Caco-2 (cell line): ENCODE measurements around the gene MPHOSPH8. TPM values are rescaled to one million over a fixed set of nuclear protein-coding genes. Genes with fewer than 3 reads are reported as not detected.
"Not testable (repeated sequence)": the region's sequence is repeated elsewhere in the genome, so short reads cannot be mapped to it uniquely, and the experiment has no call there.

Source experiments
- BruUV-seq: library from RNA; stranded (reverse); fragments of 400-500 nt; replicated peaks from 2 replicates; lab custom pipeline; 2021; lab: Mats Ljungman, UMichigan
- CTCF ChIA-PET: fragments of 300-600 bp; sonication (Branson Sonifier 250); formaldehyde crosslinking; loops from one replicate; lab custom pipeline; 2022; ENCODE audit warnings: antibody characterized with exemption; lab: Charles Lee
- POLR2A ChIA-PET: fragments of 300-600 bp; sonication (Branson Sonifier 250); formaldehyde crosslinking; loops from one replicate; lab custom pipeline; 2022; ENCODE audit warnings: antibody characterized with exemption; lab: Charles Lee
- DNase-seq, 2 experiments: peaks; one replicate each; pipeline versions ENCODE4 v3.0.0 to v3.0.0-alpha.2; 2020 to 2022
- H3K27me3 ChIP-seq: replicated peaks from 2 replicates; pipeline ENCODE4 v1.6.0; 2011; ENCODE audit warnings: low read length; ENCODE audit not compliant: control insufficient read depth, insufficient read depth
- H3K36me3 ChIP-seq: 2 replicates; pipeline ENCODE4 v1.5.1; 2011; ENCODE audit warnings: low read length; ENCODE audit not compliant: control insufficient read depth, insufficient read depth
- H3K4me1 ChIP-seq: fragments of 250-450 bp; sonication (Bioruptor Pico); 2 replicates; pipeline ENCODE4 v1.5.1; 2020; ENCODE audit warnings: mild to moderate bottlenecking
- H3K4me3 ChIP-seq: 2 replicates; pipeline ENCODE4 v1.5.1; 2011; ENCODE audit warnings: low read depth, mild to moderate bottlenecking, control low read depth, low read length
- H3K9me3 ChIP-seq: fragments of 250-450 bp; sonication (Bioruptor Pico); 2 replicates; pipeline ENCODE4 v1.5.1; 2020; ENCODE audit warnings: mild to moderate bottlenecking, moderate library complexity
- H3K27ac Mint-ChIP-seq: one replicate; pipeline ENCODE4 v1.8.0; 2022; ENCODE audit warnings: mixed read lengths; ENCODE audit not compliant: unreplicated experiment
- H3K27me3 Mint-ChIP-seq: one replicate; pipeline ENCODE4 v1.8.0; 2022; ENCODE audit warnings: mixed read lengths; ENCODE audit not compliant: insufficient read depth, unreplicated experiment
- H3K36me3 Mint-ChIP-seq: one replicate; pipeline ENCODE4 v1.8.0; 2022; ENCODE audit warnings: mild to moderate bottlenecking, mixed read lengths; ENCODE audit not compliant: insufficient read depth, unreplicated experiment
- H3K4me1 Mint-ChIP-seq: one replicate; pipeline ENCODE4 v1.8.0; 2022; ENCODE audit warnings: low read depth, mixed read lengths; ENCODE audit not compliant: unreplicated experiment
- H3K4me3 Mint-ChIP-seq: one replicate; pipeline ENCODE4 v1.8.0; 2022; ENCODE audit warnings: mild to moderate bottlenecking, moderate library complexity, mixed read lengths; ENCODE audit not compliant: unreplicated experiment
- H3K9me3 Mint-ChIP-seq: one replicate; pipeline ENCODE4 v1.8.0; 2022; ENCODE audit warnings: mixed read lengths; ENCODE audit not compliant: unreplicated experiment
- intact Hi-C: fragments of 100-400 bp; cut with micrococcal nuclease; formaldehyde crosslinking; loops from one replicate; pipeline ENCODE4 v1.10.0; 2022; ENCODE audit not compliant: unreplicated experiment
- total RNA-seq: library from RNA; stranded (reverse); gene quantifications from 2 replicates; pipeline ENCODE4 v1.2.3, GENCODE V29; 2022
- TF ChIP-seq, protein P1 (sequence below), 2 experiments: fragments of 200-600 bp in 1 of 2; IDR thresholded peaks; 1 replicate in 1 of 2; 2 replicates in 1 of 2; pipeline versions ENCODE4 v1.5.1 to v1.8.0; 2011 to 2022; ENCODE audit warnings: antibody characterized with exemption in 1 of 2, control low read depth in 1 of 2, inconsistent platforms in 1 of 2, low read depth in 1 of 2, low read length in 1 of 2, mild to moderate bottlenecking in 1 of 2, moderate library complexity in 1 of 2; ENCODE audit not compliant: insufficient read depth in 1 of 2, severe bottlenecking in 1 of 2, unreplicated experiment in 1 of 2

The MPHOSPH8 gene
- total RNA-seq, 1 experiment from 2014 or later = 31.6 TPM

- peak overlapping the region; percentile 92 for H3K4me3 Mint-ChIP-seq
- Histone ChIP-seq H3K4me1 (peaks cover 8% of the 10 kb centered on the region), H3K36me3 (no peaks in the 10 kb centered on the region; the same call in 1 of the 2 replicates), H3K9me3 (no peaks in the 10 kb centered on the region), H3K27me3 (no peaks in the 10 kb centered on the region), H3K4me3 (peak overlapping the region; percentile 69)
- intact Hi-C loops = no loop called here
- H3K4me1 Mint-ChIP-seq = peaks cover 1% of the 10 kb centered on the region
- no peaks in the 10 kb centered on the region for H3K27me3 Mint-ChIP-seq
- peak overlapping the region; percentile 91 for H3K27ac Mint-ChIP-seq
- POLR2A ChIA-PET = interaction anchor here (2.1 kb wide), 1 partner anchor 32 kb away, joined by 12 read pairs; no protein-coding TSS in a partner anchor
- CTCF ChIA-PET = interaction anchor here (1.9 kb wide), 1 partner anchor 47 kb away, joined by 5 read pairs; no protein-coding TSS in a partner anchor
- peaks cover 11% of the 10 kb centered on the region for H3K9me3 Mint-ChIP-seq
- DNase-seq = peak in 1 of 2 experiments; percentile 27
- no TSS peak for BruUV-seq
- peaks cover 61% of the 10 kb centered on the region for H3K36me3 Mint-ChIP-seq
- TF ChIP-seq, protein P1, sequence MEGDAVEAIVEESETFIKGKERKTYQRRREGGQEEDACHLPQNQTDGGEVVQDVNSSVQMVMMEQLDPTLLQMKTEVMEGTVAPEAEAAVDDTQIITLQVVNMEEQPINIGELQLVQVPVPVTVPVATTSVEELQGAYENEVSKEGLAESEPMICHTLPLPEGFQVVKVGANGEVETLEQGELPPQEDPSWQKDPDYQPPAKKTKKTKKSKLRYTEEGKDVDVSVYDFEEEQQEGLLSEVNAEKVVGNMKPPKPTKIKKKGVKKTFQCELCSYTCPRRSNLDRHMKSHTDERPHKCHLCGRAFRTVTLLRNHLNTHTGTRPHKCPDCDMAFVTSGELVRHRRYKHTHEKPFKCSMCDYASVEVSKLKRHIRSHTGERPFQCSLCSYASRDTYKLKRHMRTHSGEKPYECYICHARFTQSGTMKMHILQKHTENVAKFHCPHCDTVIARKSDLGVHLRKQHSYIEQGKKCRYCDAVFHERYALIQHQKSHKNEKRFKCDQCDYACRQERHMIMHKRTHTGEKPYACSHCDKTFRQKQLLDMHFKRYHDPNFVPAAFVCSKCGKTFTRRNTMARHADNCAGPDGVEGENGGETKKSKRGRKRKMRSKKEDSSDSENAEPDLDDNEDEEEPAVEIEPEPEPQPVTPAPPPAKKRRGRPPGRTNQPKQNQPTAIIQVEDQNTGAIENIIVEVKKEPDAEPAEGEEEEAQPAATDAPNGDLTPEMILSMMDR (IDR thresholded peaks at IDR 0.05; ENCODE audit: insufficient read depth in 1 of 2, low read depth in 1 of 2, low read length in 1 of 2, severe bottlenecking in 1 of 2, unreplicated experiment in 1 of 2) = no peak
These were observed 839 bp downstream of the MPHOSPH8 start for GRCh38 chr13:19634256-19634740.

- H3K4me1 ChIP-seq, H3K4me3 ChIP-seq, H3K27me3 Mint-ChIP-seq, CTCF ChIA-PET, intact Hi-C loops, POLR2A ChIA-PET, H3K4me1 Mint-ChIP-seq, H3K36me3 ChIP-seq, H3K27me3 ChIP-seq, DNase-seq, H3K9me3 ChIP-seq, BruUV-seq, H3K4me3 Mint-ChIP-seq, H3K9me3 Mint-ChIP-seq: not testable (repeated sequence)
- peak overlapping the region; percentile 6 for H3K27ac Mint-ChIP-seq
- peaks cover 44% of the 10 kb centered on the region for H3K36me3 Mint-ChIP-seq
These were observed 2.5 kb downstream of the MPHOSPH8 start for GRCh38 chr13:19635926-19636325.

- POLR2A ChIA-PET = no interaction called here
- no peaks in the 10 kb centered on the region for H3K9me3 Mint-ChIP-seq
- DNase-seq = no peak
- H3K36me3 Mint-ChIP-seq = peaks cover 64% of the 10 kb centered on the region
- no peak overlapping the region for H3K4me3 Mint-ChIP-seq
- CTCF ChIA-PET = no interaction called here
- Histone ChIP-seq H3K27me3 (no peaks in the 10 kb centered on the region), H3K36me3 (0 out of 2 replicates have a peak, but pooled peaks cover 1% of the 10 kb centered on the region), H3K4me3 (no peak overlapping the region), H3K9me3 (no peaks in the 10 kb centered on the region), H3K4me1 (peaks cover 3% of the 10 kb centered on the region; the same call in 1 of the 2 replicates)
- no peaks in the 10 kb centered on the region for H3K4me1 Mint-ChIP-seq
- BruUV-seq = no TSS peak
- intact Hi-C loops = no loop called here
- TF ChIP-seq, protein P1 (IDR thresholded peaks at IDR 0.05; ENCODE audit: insufficient read depth in 1 of 2, low read depth in 1 of 2, low read length in 1 of 2, severe bottlenecking in 1 of 2, unreplicated experiment in 1 of 2) = no peak
- no peaks in the 10 kb centered on the region for H3K27me3 Mint-ChIP-seq
- H3K27ac Mint-ChIP-seq = no peak overlapping the region
These were observed 10.2 kb downstream of the MPHOSPH8 start for GRCh38 chr13:19643652-19644051.
